ENCODE data around the gene ICA1. TPM values are rescaled to one million over a fixed set of nuclear protein-coding genes. Genes with fewer than 3 reads are reported as not detected.

The ICA1 gene
- total and polyA plus RNA-seq, 2 experiments from 2014 or later, result 45.2 to 83.7 TPM

- TF ChIP-seq ZNF462 (CRISPR knock-in tag; IDR thresholded peaks at IDR 0.05), result no peak
Observed at GRCh38 chr7:8291397-8292141, 29.6 kb upstream of the ICA1 start (continued).

GRCh38 chr7:8290645-8291308, 28.8 kb upstream of the ICA1 start:
- no peaks in the 10 kb centered on the region for H3K9me3 Mint-ChIP-seq
- Histone ChIP-seq H3K4me2 (no peak overlapping the region), H3K4me3 (no peak overlapping the region), H3K27me3 (ENCODE audit: insufficient read depth) (no peaks in the 10 kb centered on the region), H2AFZ (no peak overlapping the region), H3K36me3 (ENCODE audit: insufficient read depth) (no peaks in the 10 kb centered on the region), H3K4me1 (ENCODE audit: insufficient read depth) (peaks cover 33% of the 10 kb centered on the region), H3F3A (replicated peaks; ENCODE audit: low read depth) (no peaks in the 10 kb centered on the region), H3K9me2 (ENCODE audit: insufficient read depth) (peaks cover 3% of the 10 kb centered on the region; the same call in 1 of the 2 replicates), H3K27ac (ENCODE audit: low read depth) (no peak overlapping the region), H3K79me2 (replicated peaks; ENCODE audit: insufficient read depth) (no peaks in the 10 kb centered on the region), H4K20me1 (replicated peaks; ENCODE audit: insufficient read depth) (no peaks in the 10 kb centered on the region)
- H3K4me3 Mint-ChIP-seq, result no peak overlapping the region
- no peaks in the 10 kb centered on the region for H3K36me3 Mint-ChIP-seq (ENCODE audit: low read depth)
- peaks cover 2% of the 10 kb centered on the region for H3K27me3 Mint-ChIP-seq (ENCODE audit: insufficient read depth, low read depth, poor library complexity)
- peaks cover 57% of the 10 kb centered on the region for H3K4me1 Mint-ChIP-seq
- TF ChIP-seq STAT1 (IDR thresholded peaks at IDR 0.05; ENCODE audit: unreplicated experiment), result no peak
- no peak overlapping the region for H3K27ac Mint-ChIP-seq
- DNase-seq (ENCODE audit: low spot score) (peak; percentile 18), ATAC-seq (no peak; the same call in 2 of the 3 replicates)
